Erythroblast (primary cell): ENCODE data around the gene R3HDM2.
A peak's percentile ranks its signal among the peaks of the same experiment; 100 is the strongest.
"Not testable (repeated sequence)": the region's sequence is repeated elsewhere in the genome, so short reads cannot be mapped to it uniquely, and the experiment has no call there.

Source experiments
- DNase-seq, 2 experiments: peaks; one replicate each; lab custom pipeline; 2025; lab: John Stamatoyannopoulos, UW
- GATA1 ChIP-seq: IDR thresholded peaks from 2 replicates; pipeline ENCODE4 v1.6.1; 2011; ENCODE audit warnings: low read depth, mild to moderate bottlenecking, control low read depth, low read length, moderate library complexity
- POLR2A ChIP-seq: IDR thresholded peaks from 2 replicates; pipeline ENCODE4 v1.6.1; 2011; ENCODE audit warnings: mild to moderate bottlenecking, low read length

The R3HDM2 gene

GRCh38 chr12:57452181-57452936 is 21.5 kb upstream of the R3HDM2 start:
- DNase-seq, result no peak
- TF ChIP-seq GATA1 (no peak), POLR2A (no peak)

GRCh38 chr12:57451233-57451778 is 20.5 kb upstream of the R3HDM2 start:
- no peak for TF ChIP-seq GATA1
- TF ChIP-seq POLR2A, result no peak

DNA sequence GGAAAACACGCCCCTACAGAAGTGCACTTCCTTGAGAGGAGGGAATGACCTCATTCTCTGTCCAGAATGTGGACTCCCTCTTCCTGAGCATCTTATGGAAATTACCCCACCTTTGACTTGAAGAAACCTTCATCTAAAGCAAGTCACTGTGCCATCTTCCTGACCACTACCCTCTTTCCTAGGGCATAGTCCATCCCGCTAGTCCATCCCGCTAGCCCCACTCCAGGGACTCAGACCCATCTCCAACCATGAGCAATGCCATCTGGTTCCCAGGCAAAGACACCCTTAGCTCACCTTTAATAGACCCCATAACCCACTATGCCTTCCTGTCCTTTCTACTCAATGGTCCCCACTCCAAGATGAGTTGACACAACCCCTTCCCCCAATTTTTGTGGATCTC is 19.2 kb upstream of the R3HDM2 start:
- TF ChIP-seq GATA1 (no peak), POLR2A (no peak)
- DNase-seq, result no peak

More at GRCh38 chr12:57451233-57451778, 20.5 kb upstream of the R3HDM2 start:
- no peak for DNase-seq

GRCh38 chr12:57449375-57449774 is 18.5 kb upstream of the R3HDM2 start:
- TF ChIP-seq GATA1 (no peak), POLR2A (no peak)
- DNase-seq, result no peak

GRCh38 chr12:57448669-57449068 is 17.8 kb upstream of the R3HDM2 start:
- TF ChIP-seq POLR2A, result no peak
- no peak for TF ChIP-seq GATA1
- no peak for DNase-seq

- TF ChIP-seq POLR2A (no peak), GATA1 (no peak)
- no peak for DNase-seq
Observed at GRCh38 chr12:57446292-57446960, 15.6 kb upstream of the R3HDM2 start.

DNA sequence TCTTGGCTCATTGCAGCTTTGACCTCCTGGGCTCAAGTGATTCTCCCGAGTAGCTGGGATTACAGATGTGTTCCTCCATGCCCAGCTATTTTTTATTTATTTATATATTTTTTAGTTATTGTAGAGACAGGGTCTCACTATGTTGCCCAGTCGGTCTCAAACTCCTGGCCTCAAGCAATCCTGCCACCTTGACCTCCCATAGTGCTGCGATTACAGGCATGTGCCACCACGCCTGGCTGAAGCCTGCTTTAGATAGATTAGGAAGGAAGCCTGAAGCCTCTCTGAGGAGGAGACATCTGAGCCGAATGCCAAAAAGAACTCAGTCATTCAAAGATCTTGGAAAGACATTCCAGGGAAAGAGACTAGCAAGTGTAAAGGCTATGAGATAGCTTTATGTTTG is 13.9 kb upstream of the R3HDM2 start:
- peak in 1 of 2 experiments; percentile 37 for DNase-seq
- TF ChIP-seq POLR2A, result no peak
- no peak for TF ChIP-seq GATA1

GRCh38 chr12:57444337-57444736 is 13.5 kb upstream of the R3HDM2 start:
- DNase-seq, result not testable (repeated sequence)

GRCh38 chr12:57441846-57442427 is 11.1 kb upstream of the R3HDM2 start:
- TF ChIP-seq POLR2A (no peak), GATA1 (no peak)
- no peak for DNase-seq

DNA sequence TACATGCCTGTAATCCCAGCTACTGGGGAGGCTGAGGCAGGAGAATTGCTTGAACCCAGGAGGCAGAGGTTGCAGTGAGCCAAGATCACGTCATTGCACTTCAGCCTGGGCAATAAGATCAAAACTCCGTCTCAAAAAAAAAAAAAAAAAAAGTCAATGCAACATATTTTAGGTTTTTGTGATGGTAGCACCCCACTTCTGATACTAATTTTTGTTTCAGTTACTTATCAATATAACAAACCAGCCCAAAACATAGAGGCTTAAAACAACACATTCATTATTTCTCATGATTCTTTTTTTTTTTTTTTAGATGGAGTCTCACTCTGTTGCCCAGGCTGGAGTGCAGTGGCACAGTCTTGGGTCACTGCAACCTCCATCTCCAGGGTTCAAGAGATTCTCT is 10.6 kb upstream of the R3HDM2 start:
- not testable (repeated sequence) for DNase-seq

- TF ChIP-seq GATA1, result no peak
- no peak for TF ChIP-seq POLR2A
- no peak for DNase-seq
Observed at GRCh38 chr12:57439762-57440266, 9.0 kb upstream of the R3HDM2 start.

GRCh38 chr12:57438400-57438799 is 7.6 kb upstream of the R3HDM2 start:
- DNase-seq, result no peak
- TF ChIP-seq POLR2A, result no peak
- TF ChIP-seq GATA1, result no peak

DNA sequence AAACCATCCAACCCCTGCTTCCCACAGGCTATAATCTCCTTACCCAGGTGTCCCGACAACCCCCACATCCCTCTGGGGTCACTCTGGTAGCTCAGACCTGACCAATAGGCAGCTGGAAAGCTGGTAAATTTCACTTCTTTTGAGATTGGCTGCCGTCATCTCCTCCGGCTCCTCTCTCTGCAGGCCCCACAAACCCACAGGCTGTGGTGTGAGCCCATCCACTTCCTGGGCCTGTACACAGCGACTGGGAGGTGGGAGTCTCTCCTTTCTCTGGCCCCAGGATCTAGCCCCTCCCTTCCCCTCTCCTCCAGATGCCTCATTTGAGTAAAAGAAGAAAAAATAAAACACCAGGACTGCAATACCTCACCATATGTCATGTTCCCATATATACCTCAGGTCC is 4.5 kb upstream of the R3HDM2 start:
- DNase-seq, result no peak
- TF ChIP-seq POLR2A (no peak), GATA1 (no peak)
